IgD-negative memory B cell (primary cell): Measurements from ENCODE around the gene ZNF541. TPM values are rescaled to one million over a fixed set of nuclear protein-coding genes. Genes with fewer than 3 reads are reported as not detected.

Experiments used
- H3K27ac Mint-ChIP-seq, 3 donors: one replicate each; pipeline ENCODE4 v1.8.0; 2020 to 2022; ENCODE audit warnings: mild to moderate bottlenecking in 3 of 3, mixed read lengths in 3 of 3, moderate library complexity in 1 of 3
- H3K27me3 Mint-ChIP-seq: one replicate; pipeline ENCODE4 v1.8.0; 2021; ENCODE audit warnings: mixed read lengths
- H3K36me3 Mint-ChIP-seq: one replicate; pipeline ENCODE4 v1.8.0; 2020; ENCODE audit warnings: mild to moderate bottlenecking, mixed read lengths
- H3K4me1 Mint-ChIP-seq, 3 donors: one replicate each; pipeline ENCODE4 v1.8.0; 2020 to 2022; ENCODE audit warnings: mixed read lengths in 3 of 3, mild to moderate bottlenecking in 1 of 3
- H3K4me3 Mint-ChIP-seq, 4 donors: one replicate each; pipeline ENCODE4 v1.8.0; 2020 to 2022; ENCODE audit warnings: mild to moderate bottlenecking in 4 of 4, mixed read lengths in 4 of 4, moderate library complexity in 3 of 4
- H3K9me3 Mint-ChIP-seq, 3 donors: one replicate each; pipeline ENCODE4 v1.8.0; 2020 to 2021; ENCODE audit warnings: mixed read lengths in 3 of 3, mild to moderate bottlenecking in 1 of 3
- polyA plus RNA-seq: library from polyadenylated mRNA; unstranded; fragments of 300-500 nt; fragmentation: Illumina TruSeq; gene quantifications from one replicate; pipeline ENCODE4 v1.2.3, GENCODE V29; 2021

Gene ZNF541
- not detected for polyA plus RNA-seq

GRCh38 chr19:47573071-47574026 lies at the start of gene ZNF541:
ZNF541 (minus strand) TSS chr19:47573148; CDS start chr19:47555856, 17,292 bp downstream.
- H3K36me3 Mint-ChIP-seq: no peaks in the 10 kb centered on the region
- H3K9me3 Mint-ChIP-seq: peaks cover 0 to 3% (median 0%) of the 10 kb centered on the region in 3 donors
- no peak within 1 kb of the TSS for H3K27ac Mint-ChIP-seq
- H3K27me3 Mint-ChIP-seq: peaks cover 33% of the 10 kb centered on the region
- peaks cover 9 to 16% (median 9%) of the 10 kb centered on the region in 3 donors for H3K4me1 Mint-ChIP-seq
- H3K4me3 Mint-ChIP-seq: peak within 1 kb of the TSS in 3 of 4 donors; percentile 12 to 67 (median 58)

DNA sequence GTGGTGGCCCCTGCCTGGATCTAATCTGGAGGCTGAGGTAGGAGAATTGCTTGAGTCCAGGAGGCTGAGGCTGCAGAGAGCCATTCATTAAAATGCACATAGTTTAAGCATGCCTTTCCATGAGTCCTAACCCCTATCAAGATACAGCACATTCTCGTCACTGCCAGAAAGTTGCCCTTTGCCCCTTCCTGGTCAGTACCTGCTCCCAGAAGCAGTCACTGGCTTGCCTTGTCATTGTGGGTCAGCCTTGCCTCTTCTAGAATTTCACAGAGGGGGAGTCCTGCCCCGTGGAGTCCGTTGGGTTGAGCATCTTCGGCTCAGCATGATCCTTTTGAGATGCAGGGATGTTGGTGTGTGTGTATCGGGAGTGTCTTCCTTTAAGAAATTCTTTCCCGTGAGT lies 46.8 kb upstream of the ZNF541 start:
- Mint-ChIP-seq H3K4me3 (no peak overlapping the region), H3K9me3 (no peaks in the 10 kb centered on the region), H3K27ac (no peak overlapping the region), H3K36me3 (peaks cover 2% of the 10 kb centered on the region), H3K4me1 (peaks cover 5 to 23% (median 19%) of the 10 kb centered on the region in 3 donors), H3K27me3 (no peaks in the 10 kb centered on the region)

- H3K27ac Mint-ChIP-seq: no peak overlapping the region
- no peaks in the 10 kb centered on the region for H3K27me3 Mint-ChIP-seq
- peaks cover 0 to 3% (median 2%) of the 10 kb centered on the region in 3 donors for H3K9me3 Mint-ChIP-seq
- peaks cover 3 to 22% (median 19%) of the 10 kb centered on the region in 3 donors for H3K4me1 Mint-ChIP-seq
- H3K4me3 Mint-ChIP-seq: no peak overlapping the region
- H3K36me3 Mint-ChIP-seq: peaks cover 2% of the 10 kb centered on the region
Observed at GRCh38 chr19:47618771-47619170, 45.8 kb upstream of the ZNF541 start.

DNA sequence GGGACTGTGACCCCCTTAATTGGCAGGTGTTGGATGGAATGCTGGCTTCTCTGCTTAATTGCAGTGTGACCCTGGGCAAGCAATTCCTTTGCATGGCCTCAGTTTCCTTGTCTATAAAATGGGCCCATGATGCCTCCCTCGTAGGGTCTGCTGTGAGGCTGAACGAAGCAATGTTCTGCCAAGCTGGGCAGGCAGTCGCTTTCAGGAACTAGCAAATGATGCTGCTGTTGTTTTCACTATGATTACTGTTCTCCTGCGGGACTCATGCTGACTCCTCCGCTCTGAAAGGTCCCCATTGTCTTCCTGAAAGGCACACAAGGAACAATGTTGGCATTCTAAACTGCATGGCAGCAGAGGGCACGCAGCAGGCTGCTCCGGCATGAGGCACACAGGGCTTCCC lies 42.8 kb upstream of the ZNF541 start:
- H3K27ac Mint-ChIP-seq: no peak overlapping the region
- no peaks in the 10 kb centered on the region for H3K27me3 Mint-ChIP-seq
- H3K36me3 Mint-ChIP-seq: peaks cover 2% of the 10 kb centered on the region
- peaks cover 0 to 3% (median 2%) of the 10 kb centered on the region in 3 donors for H3K9me3 Mint-ChIP-seq
- H3K4me3 Mint-ChIP-seq: no peak overlapping the region
- peaks cover 11 to 39% (median 26%) of the 10 kb centered on the region in 3 donors for H3K4me1 Mint-ChIP-seq

GRCh38 chr19:47615230-47615629 lies 42.3 kb upstream of the ZNF541 start:
- Mint-ChIP-seq H3K27me3 (no peaks in the 10 kb centered on the region), H3K4me3 (peak overlapping the region in 1 of 4 donors; percentile 43), H3K27ac (no peak overlapping the region), H3K36me3 (peaks cover 2% of the 10 kb centered on the region), H3K4me1 (peaks cover 14 to 42% (median 30%) of the 10 kb centered on the region in 3 donors), H3K9me3 (peaks cover 0 to 3% (median 2%) of the 10 kb centered on the region in 3 donors)

GRCh38 chr19:47614559-47614958 lies 41.6 kb upstream of the ZNF541 start:
- peaks cover 2% of the 10 kb centered on the region for H3K36me3 Mint-ChIP-seq
- peaks cover 0 to 3% (median 2%) of the 10 kb centered on the region in 3 donors for H3K9me3 Mint-ChIP-seq
- peaks cover 14 to 35% (median 24%) of the 10 kb centered on the region in 3 donors for H3K4me1 Mint-ChIP-seq
- H3K4me3 Mint-ChIP-seq: peak overlapping the region in 1 of 4 donors; percentile 51
- H3K27ac Mint-ChIP-seq: no peak overlapping the region
- H3K27me3 Mint-ChIP-seq: no peaks in the 10 kb centered on the region

- Mint-ChIP-seq H3K4me1 (peaks cover 14 to 35% (median 24%) of the 10 kb centered on the region in 3 donors), H3K9me3 (peaks cover 0 to 3% (median 2%) of the 10 kb centered on the region in 3 donors), H3K27me3 (no peaks in the 10 kb centered on the region), H3K4me3 (peak overlapping the region in 1 of 4 donors; percentile 51), H3K27ac (peak overlapping the region in 1 of 3 donors; percentile 60), H3K36me3 (peaks cover 2% of the 10 kb centered on the region)
Observed at GRCh38 chr19:47614021-47614295, 41.0 kb upstream of the ZNF541 start.

DNA sequence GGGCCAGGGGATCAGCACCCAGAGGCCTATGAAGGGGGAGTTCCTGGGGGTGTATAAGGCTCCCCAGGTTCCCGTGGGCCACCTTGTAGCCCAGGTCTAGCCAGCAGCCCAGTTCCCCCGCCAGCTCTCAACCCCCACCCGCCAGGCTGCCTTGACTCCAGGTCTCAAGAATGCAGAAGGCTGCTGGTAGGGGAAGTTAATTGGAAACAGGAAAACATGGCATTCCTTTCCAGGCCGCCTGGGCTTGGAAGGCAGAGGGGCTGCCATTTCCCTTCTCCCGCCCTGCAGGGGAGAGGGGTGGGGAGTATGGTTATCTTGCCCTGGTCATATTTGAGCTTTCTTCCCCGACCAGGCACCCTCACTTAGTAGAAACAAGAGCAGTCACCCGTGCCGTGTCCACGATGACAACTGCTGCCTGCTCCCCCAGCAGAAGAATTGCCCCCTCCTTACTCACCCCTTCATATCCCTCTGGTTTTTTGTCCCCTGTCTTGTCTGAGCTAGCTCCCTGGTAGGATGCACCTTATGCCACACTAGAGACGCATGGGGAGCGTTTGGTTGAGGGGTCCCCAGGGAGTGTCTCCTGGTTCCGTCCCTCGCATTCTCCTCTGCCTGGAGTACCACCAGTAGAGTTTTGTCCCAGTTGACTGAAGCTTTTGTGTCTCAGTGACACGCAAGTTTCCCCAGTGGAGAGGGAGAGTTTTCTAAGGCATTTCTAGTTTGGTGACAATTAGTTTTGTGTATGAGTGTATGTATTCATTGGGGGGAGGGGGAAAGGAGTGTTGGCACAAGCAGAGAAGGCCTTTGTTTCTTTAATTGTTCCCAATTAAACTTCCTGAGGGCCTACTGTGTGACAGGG lies 40.4 kb upstream of the ZNF541 start:
- Mint-ChIP-seq H3K4me3 (peak overlapping the region in 1 of 4 donors; percentile 51), H3K4me1 (peaks cover 14 to 35% (median 24%) of the 10 kb centered on the region in 3 donors), H3K36me3 (peaks cover 2% of the 10 kb centered on the region), H3K27me3 (no peaks in the 10 kb centered on the region), H3K9me3 (peaks cover 0 to 3% (median 2%) of the 10 kb centered on the region in 3 donors), H3K27ac (peak overlapping the region in 2 of 3 donors; percentile 27 to 60)

DNA sequence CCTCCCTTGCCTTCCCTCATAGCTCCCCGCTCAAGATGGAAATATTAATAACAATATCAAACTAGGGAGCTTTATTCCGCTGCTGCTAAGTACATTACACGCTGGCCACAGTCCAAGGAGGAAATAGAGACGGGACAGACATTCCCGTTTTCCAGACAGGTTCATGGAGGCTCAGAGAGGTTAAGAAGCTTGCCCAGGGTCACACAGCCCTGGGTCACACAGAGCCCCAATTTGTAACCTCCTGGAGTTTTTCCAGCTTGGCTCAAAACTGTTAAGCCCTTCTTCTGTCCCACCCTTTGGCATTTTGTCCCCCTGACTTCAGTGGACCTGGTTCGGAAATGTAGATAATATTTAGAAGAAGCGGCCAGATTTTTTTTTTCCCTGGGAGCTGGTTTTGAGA lies 38.0 kb upstream of the ZNF541 start:
- Mint-ChIP-seq H3K36me3 (peaks cover 2% of the 10 kb centered on the region), H3K4me1 (peaks cover 19 to 36% (median 21%) of the 10 kb centered on the region in 3 donors), H3K9me3 (peaks cover 0 to 7% (median 2%) of the 10 kb centered on the region in 3 donors), H3K27me3 (no peaks in the 10 kb centered on the region), H3K4me3 (peak overlapping the region; percentile 73 to 91 (median 86)), H3K27ac (peak overlapping the region in 2 of 3 donors; percentile 73 to 93)

DNA sequence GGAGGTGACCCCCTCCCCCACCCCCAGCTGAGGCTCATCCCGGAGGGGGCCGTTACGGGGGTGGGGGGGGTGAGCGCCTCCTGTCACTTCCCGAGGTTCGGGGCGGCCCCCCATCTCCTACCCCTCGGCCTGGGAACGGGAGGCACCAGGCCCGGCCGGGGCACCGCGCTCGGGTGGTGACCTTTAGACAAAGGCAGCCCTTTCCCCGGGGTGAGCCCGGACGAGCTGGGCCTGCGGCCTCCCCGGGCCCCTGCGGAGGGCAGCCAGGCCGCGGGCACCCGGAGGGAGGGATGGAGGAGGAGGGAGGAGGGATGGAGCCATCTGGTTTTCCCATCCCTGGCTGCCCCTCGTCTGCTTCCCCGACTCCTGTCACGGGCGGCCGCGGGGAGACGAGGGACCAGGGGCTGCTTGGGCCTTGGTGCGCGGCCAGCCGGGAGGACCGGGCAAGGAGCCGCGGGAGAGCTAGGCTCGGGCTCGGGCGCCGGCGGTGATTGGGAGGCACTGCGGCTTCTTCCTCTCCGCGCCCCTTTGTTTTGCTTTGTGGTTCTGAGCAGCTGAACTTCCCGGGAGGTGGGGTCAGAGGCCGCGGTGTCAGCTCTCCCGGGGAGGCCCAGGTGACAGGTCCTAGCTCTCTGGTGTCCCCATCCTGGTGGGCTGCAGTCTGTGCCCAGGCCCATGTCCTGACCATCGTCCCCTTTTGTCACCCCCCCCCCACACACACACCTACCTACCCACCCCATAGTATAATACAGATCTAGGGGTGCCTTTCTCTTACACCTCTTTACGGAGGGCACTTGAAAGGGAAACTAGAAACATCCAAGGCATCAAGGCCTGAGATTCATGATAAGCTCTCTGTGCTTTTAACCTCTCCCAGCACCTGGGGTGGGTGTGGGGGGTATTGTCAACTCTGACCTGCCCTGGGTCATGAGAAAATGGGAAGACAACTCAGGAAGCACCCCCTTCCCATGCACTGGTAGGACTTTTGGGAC lies 37.3 kb upstream of the ZNF541 start:
- H3K4me1 Mint-ChIP-seq: peaks cover 17 to 29% (median 19%) of the 10 kb centered on the region in 3 donors
- H3K36me3 Mint-ChIP-seq: peaks cover 2% of the 10 kb centered on the region
- H3K27me3 Mint-ChIP-seq: no peaks in the 10 kb centered on the region
- H3K27ac Mint-ChIP-seq: peak overlapping the region; percentile 47 to 93 (median 73)
- peaks cover 0 to 7% (median 2%) of the 10 kb centered on the region in 3 donors for H3K9me3 Mint-ChIP-seq
- H3K4me3 Mint-ChIP-seq: peak overlapping the region; percentile 73 to 91 (median 86)

DNA sequence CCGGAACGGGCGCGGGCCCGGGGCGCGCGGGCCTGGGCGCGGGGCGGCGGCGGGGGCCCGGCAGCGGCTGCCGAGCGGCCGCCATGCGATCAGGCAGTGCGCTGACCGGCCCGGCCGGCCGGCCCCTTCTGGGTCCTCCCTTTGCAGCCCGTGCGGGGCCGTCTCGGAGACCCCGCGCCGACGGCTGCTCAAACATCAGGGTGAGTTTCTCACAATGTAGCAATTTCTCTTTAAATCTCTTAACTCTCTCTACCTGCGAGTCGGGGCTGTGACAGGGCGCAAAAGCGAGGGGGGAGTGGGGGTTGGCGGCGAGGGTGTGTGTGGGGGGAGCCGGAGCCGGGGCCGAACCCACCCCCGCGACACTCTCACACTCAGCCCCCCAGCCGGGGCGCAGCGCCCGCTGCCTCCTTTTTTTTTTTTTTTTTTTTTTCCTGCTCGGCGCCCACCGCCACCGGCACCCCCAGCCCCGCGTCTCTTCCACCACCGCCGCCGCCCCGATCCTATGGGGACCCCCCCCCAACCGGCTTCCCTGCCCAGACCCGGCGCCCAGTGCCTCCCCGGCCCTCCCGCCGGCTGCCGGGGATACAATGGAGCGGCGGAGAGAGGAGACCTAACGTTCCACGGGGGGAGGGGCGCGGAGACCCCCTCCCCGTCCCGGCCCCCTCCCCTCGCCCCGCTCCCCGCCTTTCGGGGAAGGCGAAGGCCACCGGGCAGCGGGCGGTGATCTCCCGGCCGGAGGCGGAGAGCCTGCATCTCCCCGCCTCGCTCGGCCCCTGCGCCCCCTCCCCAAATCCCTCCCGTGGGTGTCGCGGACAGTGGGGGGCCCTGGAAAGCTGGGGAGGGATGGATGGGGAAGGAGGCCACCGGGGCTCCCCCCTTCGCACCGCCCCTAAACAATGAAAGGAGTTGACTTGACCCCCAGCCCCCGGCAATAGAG lies 36.3 kb upstream of the ZNF541 start, which contains the start of gene BICRA:
TSS of gene BICRA (plus strand) at position 166 of the 937 bp plus-strand sequence. CDS start 64,441 bp downstream, outside the sequence.
- H3K27ac Mint-ChIP-seq: peak within 1 kb of the TSS; percentile 85 to 96 (median 89)
- peaks cover 14 to 28% (median 19%) of the 10 kb centered on the region in 3 donors for H3K4me1 Mint-ChIP-seq
- peaks cover 0 to 4% (median 0%) of the 10 kb centered on the region in 3 donors for H3K9me3 Mint-ChIP-seq
- H3K36me3 Mint-ChIP-seq: peaks cover 2% of the 10 kb centered on the region
- H3K4me3 Mint-ChIP-seq: peak within 1 kb of the TSS; percentile 94 to 97 (median 96)
- peaks cover 3% of the 10 kb centered on the region for H3K27me3 Mint-ChIP-seq

DNA sequence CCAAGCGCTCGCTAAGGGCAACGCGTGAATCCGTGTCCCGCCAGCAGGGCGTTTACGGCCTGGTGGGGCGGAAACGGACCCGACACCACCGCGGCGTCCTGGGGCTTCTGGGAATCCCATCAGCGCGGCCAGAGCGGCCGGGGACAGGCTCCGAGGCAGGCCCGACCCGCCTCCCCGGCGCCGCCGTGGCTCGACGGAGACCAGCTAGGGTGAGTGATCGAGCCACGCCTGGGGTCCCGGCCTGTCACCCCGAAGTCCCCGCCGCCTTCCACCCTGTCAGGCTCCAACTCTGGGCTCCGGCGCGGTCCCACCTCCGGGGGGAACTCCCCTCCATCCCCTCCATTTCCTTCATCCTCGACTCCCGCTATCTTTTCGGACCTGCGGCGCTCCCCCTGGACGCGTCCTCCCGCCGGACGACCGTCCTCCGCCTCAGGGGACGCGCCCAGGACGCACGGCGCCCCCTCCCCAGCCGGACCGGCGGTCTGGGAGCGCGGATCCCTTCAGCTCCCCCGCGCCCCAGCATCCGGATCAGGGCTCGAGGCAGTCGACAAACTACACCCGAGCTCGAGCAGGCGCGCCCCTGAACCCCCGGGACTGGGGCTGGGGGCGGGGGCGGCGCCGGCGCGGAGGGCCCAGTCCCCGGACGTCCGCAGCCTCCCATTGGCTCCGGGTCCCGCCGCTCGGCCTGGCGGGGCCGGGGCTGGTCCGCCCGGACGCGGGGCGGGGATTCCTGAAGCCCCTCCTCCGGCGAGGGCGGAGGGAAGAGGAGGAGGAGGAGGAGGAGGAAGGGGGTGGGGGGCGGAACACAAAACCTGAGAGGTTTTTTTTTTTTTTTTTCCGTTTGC lies 35.3 kb upstream of the ZNF541 start:
- H3K9me3 Mint-ChIP-seq: peaks cover 0 to 4% (median 0%) of the 10 kb centered on the region in 3 donors
- peak overlapping the region; percentile 84 to 96 (median 86) for H3K4me3 Mint-ChIP-seq
- H3K27me3 Mint-ChIP-seq: peaks cover 4% of the 10 kb centered on the region
- peaks cover 3% of the 10 kb centered on the region for H3K36me3 Mint-ChIP-seq
- peak overlapping the region; percentile 85 to 96 (median 89) for H3K27ac Mint-ChIP-seq
- peaks cover 12 to 21% (median 14%) of the 10 kb centered on the region in 3 donors for H3K4me1 Mint-ChIP-seq
